Caco-2 (cell line): ENCODE data around the gene GSG1L2. TPM values are rescaled to one million over a fixed set of nuclear protein-coding genes. Genes with fewer than 3 reads are reported as not detected.

Experiments used
- BruUV-seq: library from RNA; stranded (reverse); fragments of 400-500 nt; replicated peaks from 2 replicates; lab custom pipeline; 2021; lab: Mats Ljungman, UMichigan
- CTCF ChIA-PET: fragments of 300-600 bp; sonication (Branson Sonifier 250); formaldehyde crosslinking; loops from one replicate; lab custom pipeline; 2022; ENCODE audit warnings: antibody characterized with exemption; lab: Charles Lee
- POLR2A ChIA-PET: fragments of 300-600 bp; sonication (Branson Sonifier 250); formaldehyde crosslinking; loops from one replicate; lab custom pipeline; 2022; ENCODE audit warnings: antibody characterized with exemption; lab: Charles Lee
- DNase-seq, 2 experiments: peaks; one replicate each; pipeline versions ENCODE4 v3.0.0 to v3.0.0-alpha.2; 2020 to 2022
- H3K27me3 ChIP-seq: replicated peaks from 2 replicates; pipeline ENCODE4 v1.6.0; 2011; ENCODE audit warnings: low read length; ENCODE audit not compliant: control insufficient read depth, insufficient read depth
- H3K36me3 ChIP-seq: 2 replicates; pipeline ENCODE4 v1.5.1; 2011; ENCODE audit warnings: low read length; ENCODE audit not compliant: control insufficient read depth, insufficient read depth
- H3K4me1 ChIP-seq: fragments of 250-450 bp; sonication (Bioruptor Pico); 2 replicates; pipeline ENCODE4 v1.5.1; 2020; ENCODE audit warnings: mild to moderate bottlenecking
- H3K4me3 ChIP-seq: 2 replicates; pipeline ENCODE4 v1.5.1; 2011; ENCODE audit warnings: low read depth, mild to moderate bottlenecking, control low read depth, low read length
- H3K9me3 ChIP-seq: fragments of 250-450 bp; sonication (Bioruptor Pico); 2 replicates; pipeline ENCODE4 v1.5.1; 2020; ENCODE audit warnings: mild to moderate bottlenecking, moderate library complexity
- H3K27ac Mint-ChIP-seq: one replicate; pipeline ENCODE4 v1.8.0; 2022; ENCODE audit warnings: mixed read lengths; ENCODE audit not compliant: unreplicated experiment
- H3K27me3 Mint-ChIP-seq: one replicate; pipeline ENCODE4 v1.8.0; 2022; ENCODE audit warnings: mixed read lengths; ENCODE audit not compliant: insufficient read depth, unreplicated experiment
- H3K36me3 Mint-ChIP-seq: one replicate; pipeline ENCODE4 v1.8.0; 2022; ENCODE audit warnings: mild to moderate bottlenecking, mixed read lengths; ENCODE audit not compliant: insufficient read depth, unreplicated experiment
- H3K4me1 Mint-ChIP-seq: one replicate; pipeline ENCODE4 v1.8.0; 2022; ENCODE audit warnings: low read depth, mixed read lengths; ENCODE audit not compliant: unreplicated experiment
- H3K4me3 Mint-ChIP-seq: one replicate; pipeline ENCODE4 v1.8.0; 2022; ENCODE audit warnings: mild to moderate bottlenecking, moderate library complexity, mixed read lengths; ENCODE audit not compliant: unreplicated experiment
- H3K9me3 Mint-ChIP-seq: one replicate; pipeline ENCODE4 v1.8.0; 2022; ENCODE audit warnings: mixed read lengths; ENCODE audit not compliant: unreplicated experiment
- CTCF ChIP-seq, 2 experiments: fragments of 200-600 bp in 1 of 2; IDR thresholded peaks; 1 replicate in 1 of 2; 2 replicates in 1 of 2; pipeline versions ENCODE4 v1.5.1 to v1.8.0; 2011 to 2022; ENCODE audit warnings: antibody characterized with exemption in 1 of 2, control low read depth in 1 of 2, inconsistent platforms in 1 of 2, low read depth in 1 of 2, low read length in 1 of 2, mild to moderate bottlenecking in 1 of 2, moderate library complexity in 1 of 2; ENCODE audit not compliant: insufficient read depth in 1 of 2, severe bottlenecking in 1 of 2, unreplicated experiment in 1 of 2
- intact Hi-C: fragments of 100-400 bp; cut with micrococcal nuclease; formaldehyde crosslinking; loops from one replicate; pipeline ENCODE4 v1.10.0; 2022; ENCODE audit not compliant: unreplicated experiment
- total RNA-seq: library from RNA; stranded (reverse); gene quantifications from 2 replicates; pipeline ENCODE4 v1.2.3, GENCODE V29; 2022

GSG1L2 gene
- total RNA-seq, 1 experiment from 2014 or later: not detected

- ChIA-PET POLR2A (no interaction called here), CTCF (no interaction called here)
- no TSS peak for BruUV-seq
- Histone ChIP-seq H3K4me1 (0 out of 2 replicates have a peak, but pooled peaks cover under 1% of the 10 kb centered on the region), H3K27me3 (no peaks in the 10 kb centered on the region), H3K9me3 (no peaks in the 10 kb centered on the region), H3K4me3 (no peak overlapping the region), H3K36me3 (no peaks in the 10 kb centered on the region)
- Mint-ChIP-seq H3K4me1 (peaks cover 6% of the 10 kb centered on the region), H3K4me3 (no peak overlapping the region), H3K27ac (no peak overlapping the region), H3K27me3 (peaks cover 5% of the 10 kb centered on the region), H3K36me3 (no peaks in the 10 kb centered on the region), H3K9me3 (no peaks in the 10 kb centered on the region)
- intact Hi-C loops: no loop called here
- no peak for TF ChIP-seq CTCF (IDR thresholded peaks at IDR 0.05; ENCODE audit: insufficient read depth in 1 of 2, low read depth in 1 of 2, low read length in 1 of 2, severe bottlenecking in 1 of 2, unreplicated experiment in 1 of 2)
- DNase-seq: no peak
Observed at GRCh38 chr17:9816472-9816871, 5.4 kb downstream of the GSG1L2 start.

GRCh38 chr17:9814337-9814945 lies 7.4 kb downstream of the GSG1L2 start:
- intact Hi-C loops: no loop called here
- Histone ChIP-seq H3K4me3 (no peak overlapping the region), H3K36me3 (no peaks in the 10 kb centered on the region), H3K4me1 (0 out of 2 replicates have a peak, but pooled peaks cover 4% of the 10 kb centered on the region), H3K9me3 (no peaks in the 10 kb centered on the region), H3K27me3 (no peaks in the 10 kb centered on the region)
- Mint-ChIP-seq H3K36me3 (no peaks in the 10 kb centered on the region), H3K27ac (no peak overlapping the region), H3K4me3 (no peak overlapping the region), H3K9me3 (no peaks in the 10 kb centered on the region), H3K4me1 (peaks cover 6% of the 10 kb centered on the region), H3K27me3 (peaks cover 5% of the 10 kb centered on the region)
- CTCF ChIA-PET: no interaction called here
- BruUV-seq: no TSS peak
- POLR2A ChIA-PET: no interaction called here
- TF ChIP-seq CTCF (IDR thresholded peaks at IDR 0.05; ENCODE audit: insufficient read depth in 1 of 2, low read depth in 1 of 2, low read length in 1 of 2, severe bottlenecking in 1 of 2, unreplicated experiment in 1 of 2): no peak
- DNase-seq: no peak

GRCh38 chr17:9813166-9813565 lies 8.7 kb downstream of the GSG1L2 start:
- no peak overlapping the region for H3K4me3 ChIP-seq
- no peak overlapping the region for H3K4me3 Mint-ChIP-seq
- BruUV-seq: no TSS peak

More at GRCh38 chr17:9813166-9813565, 8.7 kb downstream of the GSG1L2 start:
- Mint-ChIP-seq H3K27me3 (no peaks in the 10 kb centered on the region), H3K9me3 (no peaks in the 10 kb centered on the region), H3K27ac (no peak overlapping the region), H3K4me1 (peaks cover 6% of the 10 kb centered on the region), H3K36me3 (no peaks in the 10 kb centered on the region)
- no peaks in the 10 kb centered on the region for H3K9me3 ChIP-seq
- intact Hi-C loops: no loop called here
- no peaks in the 10 kb centered on the region for H3K27me3 ChIP-seq
- POLR2A ChIA-PET: no interaction called here
- H3K36me3 ChIP-seq: no peaks in the 10 kb centered on the region
- TF ChIP-seq CTCF (IDR thresholded peaks at IDR 0.05; ENCODE audit: insufficient read depth in 1 of 2, low read depth in 1 of 2, low read length in 1 of 2, severe bottlenecking in 1 of 2, unreplicated experiment in 1 of 2): no peak
- CTCF ChIA-PET: no interaction called here
- DNase-seq: no peak
- H3K4me1 ChIP-seq: 0 out of 2 replicates have a peak, but pooled peaks cover 4% of the 10 kb centered on the region
